Measurements from ENCODE around the gene RAD51. TPM values are rescaled to one million over a fixed set of nuclear protein-coding genes. Genes with fewer than 3 reads are reported as not detected.

The RAD51 gene
- total and polyA plus RNA-seq, 2 of the 8 experiments (the other 6 are each of a cell fraction or from before 2014, with no cell fraction given), result 32.2 to 42.4 TPM

DNA sequence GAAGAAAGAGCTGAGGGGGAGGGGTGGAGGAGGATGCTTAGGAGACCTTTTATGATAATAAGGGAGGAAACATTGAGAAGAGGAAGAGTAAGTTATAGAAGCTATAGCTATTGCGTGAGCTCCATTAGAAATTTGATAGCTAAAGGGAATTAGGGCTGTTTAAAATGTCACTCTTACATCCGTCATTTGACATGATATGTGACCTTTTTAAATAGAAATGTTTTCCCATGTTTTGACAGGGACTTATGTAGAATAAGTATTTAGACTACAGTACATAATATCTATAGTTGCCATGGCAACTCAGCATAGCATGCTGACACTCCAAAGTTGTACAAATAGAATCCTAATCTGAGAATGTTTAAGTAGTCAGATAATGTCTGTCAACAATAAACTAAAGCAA is 19.2 kb downstream of the RAD51 start (continued):
- TF ChIP-seq, protein P1, sequence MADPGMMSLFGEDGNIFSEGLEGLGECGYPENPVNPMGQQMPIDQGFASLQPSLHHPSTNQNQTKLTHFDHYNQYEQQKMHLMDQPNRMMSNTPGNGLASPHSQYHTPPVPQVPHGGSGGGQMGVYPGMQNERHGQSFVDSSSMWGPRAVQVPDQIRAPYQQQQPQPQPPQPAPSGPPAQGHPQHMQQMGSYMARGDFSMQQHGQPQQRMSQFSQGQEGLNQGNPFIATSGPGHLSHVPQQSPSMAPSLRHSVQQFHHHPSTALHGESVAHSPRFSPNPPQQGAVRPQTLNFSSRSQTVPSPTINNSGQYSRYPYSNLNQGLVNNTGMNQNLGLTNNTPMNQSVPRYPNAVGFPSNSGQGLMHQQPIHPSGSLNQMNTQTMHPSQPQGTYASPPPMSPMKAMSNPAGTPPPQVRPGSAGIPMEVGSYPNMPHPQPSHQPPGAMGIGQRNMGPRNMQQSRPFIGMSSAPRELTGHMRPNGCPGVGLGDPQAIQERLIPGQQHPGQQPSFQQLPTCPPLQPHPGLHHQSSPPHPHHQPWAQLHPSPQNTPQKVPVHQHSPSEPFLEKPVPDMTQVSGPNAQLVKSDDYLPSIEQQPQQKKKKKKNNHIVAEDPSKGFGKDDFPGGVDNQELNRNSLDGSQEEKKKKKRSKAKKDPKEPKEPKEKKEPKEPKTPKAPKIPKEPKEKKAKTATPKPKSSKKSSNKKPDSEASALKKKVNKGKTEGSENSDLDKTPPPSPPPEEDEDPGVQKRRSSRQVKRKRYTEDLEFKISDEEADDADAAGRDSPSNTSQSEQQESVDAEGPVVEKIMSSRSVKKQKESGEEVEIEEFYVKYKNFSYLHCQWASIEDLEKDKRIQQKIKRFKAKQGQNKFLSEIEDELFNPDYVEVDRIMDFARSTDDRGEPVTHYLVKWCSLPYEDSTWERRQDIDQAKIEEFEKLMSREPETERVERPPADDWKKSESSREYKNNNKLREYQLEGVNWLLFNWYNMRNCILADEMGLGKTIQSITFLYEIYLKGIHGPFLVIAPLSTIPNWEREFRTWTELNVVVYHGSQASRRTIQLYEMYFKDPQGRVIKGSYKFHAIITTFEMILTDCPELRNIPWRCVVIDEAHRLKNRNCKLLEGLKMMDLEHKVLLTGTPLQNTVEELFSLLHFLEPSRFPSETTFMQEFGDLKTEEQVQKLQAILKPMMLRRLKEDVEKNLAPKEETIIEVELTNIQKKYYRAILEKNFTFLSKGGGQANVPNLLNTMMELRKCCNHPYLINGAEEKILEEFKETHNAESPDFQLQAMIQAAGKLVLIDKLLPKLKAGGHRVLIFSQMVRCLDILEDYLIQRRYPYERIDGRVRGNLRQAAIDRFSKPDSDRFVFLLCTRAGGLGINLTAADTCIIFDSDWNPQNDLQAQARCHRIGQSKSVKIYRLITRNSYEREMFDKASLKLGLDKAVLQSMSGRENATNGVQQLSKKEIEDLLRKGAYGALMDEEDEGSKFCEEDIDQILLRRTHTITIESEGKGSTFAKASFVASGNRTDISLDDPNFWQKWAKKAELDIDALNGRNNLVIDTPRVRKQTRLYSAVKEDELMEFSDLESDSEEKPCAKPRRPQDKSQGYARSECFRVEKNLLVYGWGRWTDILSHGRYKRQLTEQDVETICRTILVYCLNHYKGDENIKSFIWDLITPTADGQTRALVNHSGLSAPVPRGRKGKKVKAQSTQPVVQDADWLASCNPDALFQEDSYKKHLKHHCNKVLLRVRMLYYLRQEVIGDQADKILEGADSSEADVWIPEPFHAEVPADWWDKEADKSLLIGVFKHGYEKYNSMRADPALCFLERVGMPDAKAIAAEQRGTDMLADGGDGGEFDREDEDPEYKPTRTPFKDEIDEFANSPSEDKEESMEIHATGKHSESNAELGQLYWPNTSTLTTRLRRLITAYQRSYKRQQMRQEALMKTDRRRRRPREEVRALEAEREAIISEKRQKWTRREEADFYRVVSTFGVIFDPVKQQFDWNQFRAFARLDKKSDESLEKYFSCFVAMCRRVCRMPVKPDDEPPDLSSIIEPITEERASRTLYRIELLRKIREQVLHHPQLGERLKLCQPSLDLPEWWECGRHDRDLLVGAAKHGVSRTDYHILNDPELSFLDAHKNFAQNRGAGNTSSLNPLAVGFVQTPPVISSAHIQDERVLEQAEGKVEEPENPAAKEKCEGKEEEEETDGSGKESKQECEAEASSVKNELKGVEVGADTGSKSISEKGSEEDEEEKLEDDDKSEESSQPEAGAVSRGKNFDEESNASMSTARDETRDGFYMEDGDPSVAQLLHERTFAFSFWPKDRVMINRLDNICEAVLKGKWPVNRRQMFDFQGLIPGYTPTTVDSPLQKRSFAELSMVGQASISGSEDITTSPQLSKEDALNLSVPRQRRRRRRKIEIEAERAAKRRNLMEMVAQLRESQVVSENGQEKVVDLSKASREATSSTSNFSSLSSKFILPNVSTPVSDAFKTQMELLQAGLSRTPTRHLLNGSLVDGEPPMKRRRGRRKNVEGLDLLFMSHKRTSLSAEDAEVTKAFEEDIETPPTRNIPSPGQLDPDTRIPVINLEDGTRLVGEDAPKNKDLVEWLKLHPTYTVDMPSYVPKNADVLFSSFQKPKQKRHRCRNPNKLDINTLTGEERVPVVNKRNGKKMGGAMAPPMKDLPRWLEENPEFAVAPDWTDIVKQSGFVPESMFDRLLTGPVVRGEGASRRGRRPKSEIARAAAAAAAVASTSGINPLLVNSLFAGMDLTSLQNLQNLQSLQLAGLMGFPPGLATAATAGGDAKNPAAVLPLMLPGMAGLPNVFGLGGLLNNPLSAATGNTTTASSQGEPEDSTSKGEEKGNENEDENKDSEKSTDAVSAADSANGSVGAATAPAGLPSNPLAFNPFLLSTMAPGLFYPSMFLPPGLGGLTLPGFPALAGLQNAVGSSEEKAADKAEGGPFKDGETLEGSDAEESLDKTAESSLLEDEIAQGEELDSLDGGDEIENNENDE (IDR thresholded peaks at IDR 0.05; ENCODE audit: insufficient replicate concordance, low read length), result no peak
- no peak for TF ChIP-seq CEBPB (IDR thresholded peaks at IDR 0.05; ENCODE audit: low read depth, low read length)
